Measurements from ENCODE around the gene HOXB6.

DNA sequence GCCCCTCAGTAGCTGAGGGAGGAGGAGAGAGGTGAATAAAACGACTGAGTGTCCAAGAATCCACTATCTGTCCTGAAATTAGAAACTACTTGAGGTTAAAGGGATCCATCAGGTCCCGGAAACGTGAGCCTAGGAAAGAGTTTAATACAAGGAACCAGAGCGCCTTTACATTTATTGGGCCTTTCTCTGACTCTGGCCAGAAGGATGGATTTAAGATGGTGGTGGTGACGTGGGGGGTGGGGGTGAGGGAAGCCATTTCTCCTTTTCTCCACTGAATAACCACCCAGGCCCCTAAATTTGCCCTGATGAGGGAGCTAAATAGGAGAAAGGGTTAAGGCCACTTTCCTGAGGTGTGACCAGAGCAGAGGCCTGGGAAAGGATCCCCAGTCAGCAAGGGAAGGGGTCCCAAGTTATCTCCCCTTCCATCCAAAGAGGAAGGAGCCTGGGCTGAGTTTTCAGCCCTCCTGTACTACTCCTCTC lies 22.4 kb upstream of the HOXB6 start:
- TF ChIP-seq POLR2A (IDR thresholded peaks at IDR 0.05): no peak
- TF ChIP-seq, protein P1, sequence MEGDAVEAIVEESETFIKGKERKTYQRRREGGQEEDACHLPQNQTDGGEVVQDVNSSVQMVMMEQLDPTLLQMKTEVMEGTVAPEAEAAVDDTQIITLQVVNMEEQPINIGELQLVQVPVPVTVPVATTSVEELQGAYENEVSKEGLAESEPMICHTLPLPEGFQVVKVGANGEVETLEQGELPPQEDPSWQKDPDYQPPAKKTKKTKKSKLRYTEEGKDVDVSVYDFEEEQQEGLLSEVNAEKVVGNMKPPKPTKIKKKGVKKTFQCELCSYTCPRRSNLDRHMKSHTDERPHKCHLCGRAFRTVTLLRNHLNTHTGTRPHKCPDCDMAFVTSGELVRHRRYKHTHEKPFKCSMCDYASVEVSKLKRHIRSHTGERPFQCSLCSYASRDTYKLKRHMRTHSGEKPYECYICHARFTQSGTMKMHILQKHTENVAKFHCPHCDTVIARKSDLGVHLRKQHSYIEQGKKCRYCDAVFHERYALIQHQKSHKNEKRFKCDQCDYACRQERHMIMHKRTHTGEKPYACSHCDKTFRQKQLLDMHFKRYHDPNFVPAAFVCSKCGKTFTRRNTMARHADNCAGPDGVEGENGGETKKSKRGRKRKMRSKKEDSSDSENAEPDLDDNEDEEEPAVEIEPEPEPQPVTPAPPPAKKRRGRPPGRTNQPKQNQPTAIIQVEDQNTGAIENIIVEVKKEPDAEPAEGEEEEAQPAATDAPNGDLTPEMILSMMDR (IDR thresholded peaks at IDR 0.05): no peak
